ENCODE data around the gene PHC2.

DNA sequence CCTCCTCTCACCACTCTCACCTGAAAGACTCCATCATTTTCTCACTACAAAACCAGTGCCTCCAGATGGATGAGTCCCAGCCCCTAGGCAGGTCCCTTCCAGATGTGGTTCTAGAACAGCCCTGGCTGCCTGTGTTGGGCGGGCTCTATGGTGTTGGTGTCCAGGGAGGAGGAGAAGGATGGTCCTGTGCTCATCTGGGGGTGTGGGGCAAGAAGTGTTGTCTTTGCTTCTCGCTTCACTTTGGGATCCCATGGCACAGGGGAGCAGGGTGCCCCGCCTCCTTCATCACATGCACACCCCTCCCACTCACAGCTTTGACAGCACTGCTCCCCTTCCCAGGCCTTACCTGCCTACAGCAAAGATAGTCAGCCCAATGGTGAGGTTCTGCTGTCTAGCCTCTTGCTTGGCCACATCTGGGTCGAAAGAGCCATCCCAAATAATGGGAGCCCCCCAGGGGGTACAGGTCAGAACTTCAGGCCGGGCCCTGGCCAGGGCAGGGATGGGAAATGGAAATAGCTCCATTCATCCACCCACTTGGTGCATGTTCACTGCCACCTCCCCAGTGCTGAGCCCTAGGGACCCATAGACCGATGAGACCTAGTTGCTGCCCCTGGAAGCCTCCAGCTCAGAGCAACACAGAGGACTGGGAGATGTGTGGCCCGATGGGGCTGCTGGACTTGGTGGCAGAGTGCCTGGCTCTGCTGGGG lies 119.0 kb downstream of the PHC2 start:
- TF ChIP-seq, protein P1, sequence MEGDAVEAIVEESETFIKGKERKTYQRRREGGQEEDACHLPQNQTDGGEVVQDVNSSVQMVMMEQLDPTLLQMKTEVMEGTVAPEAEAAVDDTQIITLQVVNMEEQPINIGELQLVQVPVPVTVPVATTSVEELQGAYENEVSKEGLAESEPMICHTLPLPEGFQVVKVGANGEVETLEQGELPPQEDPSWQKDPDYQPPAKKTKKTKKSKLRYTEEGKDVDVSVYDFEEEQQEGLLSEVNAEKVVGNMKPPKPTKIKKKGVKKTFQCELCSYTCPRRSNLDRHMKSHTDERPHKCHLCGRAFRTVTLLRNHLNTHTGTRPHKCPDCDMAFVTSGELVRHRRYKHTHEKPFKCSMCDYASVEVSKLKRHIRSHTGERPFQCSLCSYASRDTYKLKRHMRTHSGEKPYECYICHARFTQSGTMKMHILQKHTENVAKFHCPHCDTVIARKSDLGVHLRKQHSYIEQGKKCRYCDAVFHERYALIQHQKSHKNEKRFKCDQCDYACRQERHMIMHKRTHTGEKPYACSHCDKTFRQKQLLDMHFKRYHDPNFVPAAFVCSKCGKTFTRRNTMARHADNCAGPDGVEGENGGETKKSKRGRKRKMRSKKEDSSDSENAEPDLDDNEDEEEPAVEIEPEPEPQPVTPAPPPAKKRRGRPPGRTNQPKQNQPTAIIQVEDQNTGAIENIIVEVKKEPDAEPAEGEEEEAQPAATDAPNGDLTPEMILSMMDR (conservative IDR thresholded peaks at IDR 0.05; ENCODE audit: low read length), result no peak
- no peak for TF ChIP-seq EZH2phosphoT487 (IDR thresholded peaks at IDR 0.05; ENCODE audit: borderline replicate concordance)
